Parathyroid adenoma (tissue), 2 donors: Measurements from ENCODE around the gene SNRPA1.

ENCODE experiments used
- H2AFZ ChIP-seq: fragments of 300-600 bp; sonication (generic); one replicate; pipeline ENCODE4 v1.7.0; 2017; ENCODE audit warnings: antibody characterized with exemption, mild to moderate bottlenecking
- H3K27ac ChIP-seq: fragments of 300-600 bp; sonication (generic); one replicate; pipeline ENCODE4 v1.7.0; 2017
- H3K27me3 ChIP-seq: fragments of 300-600 bp; sonication (generic); one replicate; pipeline ENCODE4 v1.7.0; 2017; ENCODE audit warnings: low read length; ENCODE audit not compliant: control insufficient read depth, insufficient read depth
- H3K36me3 ChIP-seq: fragments of 300-600 bp; sonication (generic); one replicate; pipeline ENCODE4 v1.7.0; 2017; ENCODE audit warnings: low read length; ENCODE audit not compliant: control insufficient read depth, insufficient read depth
- H3K4me1 ChIP-seq: fragments of 300-600 bp; sonication (generic); one replicate; pipeline ENCODE4 v1.7.0; 2017; ENCODE audit warnings: control low read depth
- H3K4me2 ChIP-seq: fragments of 300-600 bp; sonication (generic); one replicate; pipeline ENCODE4 v1.7.0; 2017; ENCODE audit warnings: low read length
- H3K4me3 ChIP-seq: fragments of 300-600 bp; sonication (generic); one replicate; pipeline ENCODE4 v1.7.0; 2017; ENCODE audit warnings: low read depth, low read length
- H3K79me2 ChIP-seq: fragments of 300-600 bp; sonication (generic); one replicate; pipeline ENCODE4 v1.7.0; 2017; ENCODE audit warnings: control low read depth
- H3K9ac ChIP-seq: fragments of 300-600 bp; sonication (generic); one replicate; pipeline ENCODE4 v1.7.0; 2017; ENCODE audit warnings: mild to moderate bottlenecking
- H3K9me3 ChIP-seq: fragments of 300-600 bp; sonication (generic); one replicate; pipeline ENCODE4 v1.7.0; 2017; ENCODE audit warnings: low read length; ENCODE audit not compliant: control insufficient read depth
- CTCF ChIP-seq: fragments of 300-600 bp; sonication (generic); IDR thresholded peaks from one replicate; pipeline ENCODE4 v1.7.0; 2017; ENCODE audit warnings: antibody characterized with exemption, mild to moderate bottlenecking
- donor health status: primary hyperparathyroidism.

SNRPA1 gene

GRCh38 chr15:101309436-101310160 is 14.6 kb upstream of the SNRPA1 start:
- Histone ChIP-seq H3K36me3 (no peaks in the 10 kb centered on the region), H3K4me1 (no peaks in the 10 kb centered on the region), H3K27me3 (no peaks in the 10 kb centered on the region), H3K79me2 (no peaks in the 10 kb centered on the region), H2AFZ (no peak overlapping the region), H3K27ac (no peak overlapping the region), H3K9me3 (no peaks in the 10 kb centered on the region), H3K4me2 (no peak overlapping the region), H3K4me3 (no peak overlapping the region), H3K9ac (no peak overlapping the region)
- TF ChIP-seq CTCF: no peak

GRCh38 chr15:101308604-101309435 is 13.8 kb upstream of the SNRPA1 start:
- Histone ChIP-seq H3K4me2 (no peak overlapping the region), H3K27me3 (no peaks in the 10 kb centered on the region), H2AFZ (no peak overlapping the region), H3K9ac (no peak overlapping the region), H3K4me3 (no peak overlapping the region), H3K36me3 (no peaks in the 10 kb centered on the region), H3K27ac (no peak overlapping the region), H3K4me1 (no peaks in the 10 kb centered on the region), H3K9me3 (no peaks in the 10 kb centered on the region), H3K79me2 (no peaks in the 10 kb centered on the region)
- no peak for TF ChIP-seq CTCF

- Histone ChIP-seq H3K27me3 (no peaks in the 10 kb centered on the region), H3K4me3 (no peak overlapping the region), H3K36me3 (no peaks in the 10 kb centered on the region), H3K4me2 (no peak overlapping the region), H2AFZ (no peak overlapping the region), H3K9me3 (no peaks in the 10 kb centered on the region), H3K4me1 (no peaks in the 10 kb centered on the region), H3K79me2 (no peaks in the 10 kb centered on the region), H3K27ac (no peak overlapping the region), H3K9ac (no peak overlapping the region)
- no peak for TF ChIP-seq CTCF
These were observed 13.0 kb upstream of the SNRPA1 start for GRCh38 chr15:101307897-101308603.

- Histone ChIP-seq H3K9ac (no peak overlapping the region), H3K9me3 (no peaks in the 10 kb centered on the region), H3K4me3 (no peak overlapping the region), H3K4me1 (no peaks in the 10 kb centered on the region), H3K27ac (no peak overlapping the region), H3K27me3 (no peaks in the 10 kb centered on the region), H3K36me3 (no peaks in the 10 kb centered on the region), H3K79me2 (no peaks in the 10 kb centered on the region), H3K4me2 (no peak overlapping the region), H2AFZ (no peak overlapping the region)
- TF ChIP-seq CTCF: no peak
These were observed 12.2 kb upstream of the SNRPA1 start for GRCh38 chr15:101307048-101307896.
